Psoas muscle (tissue), 8 donors: ENCODE results near the gene NUDT4. TPM values are rescaled to one million over a fixed set of nuclear protein-coding genes. Genes with fewer than 3 reads are reported as not detected.
"Not testable (repeated sequence)": the region's sequence is repeated elsewhere in the genome, so short reads cannot be mapped to it uniquely, and the experiment has no call there.

Source experiments
- ATAC-seq, 4 donors: fragments of 200-7000 bp; cut with Tn5 transposase; one replicate each; pipeline ENCODE4 v1.9.1; 2020; ENCODE audit warnings: moderate library complexity in 3 of 4, mild to moderate bottlenecking in 2 of 4
- DNase-seq, 2 donors: peaks; one replicate each; pipeline ENCODE4 v3.0.0-alpha.2; 2020
- H3K27ac ChIP-seq: fragments of 200-600 bp; one replicate; pipeline ENCODE4 v1.8.0; 2022
- H3K27me3 ChIP-seq, 3 donors: fragments of 200-600 bp in 1 of 3; one replicate each; pipeline versions ENCODE4 v1.6.1 to v1.8.0; 2013 to 2022; ENCODE audit warnings: low read length in 2 of 3, mild to moderate bottlenecking in 2 of 3, moderate library complexity in 1 of 3; ENCODE audit not compliant: insufficient read depth in 3 of 3
- H3K36me3 ChIP-seq, 2 donors: fragments of 200-600 bp in 1 of 2; one replicate each; pipeline versions ENCODE4 v1.6.1 to v1.8.0; 2013 to 2022; ENCODE audit warnings: low read depth in 1 of 2, mild to moderate bottlenecking in 1 of 2, moderate library complexity in 1 of 2; ENCODE audit not compliant: insufficient read depth in 1 of 2
- H3K4me1 ChIP-seq: fragments of 200-600 bp; one replicate; pipeline ENCODE4 v1.8.0; 2022
- H3K4me3 ChIP-seq: fragments of 200-600 bp; one replicate; pipeline ENCODE4 v1.8.0; 2022; ENCODE audit warnings: mild to moderate bottlenecking
- H3K9me3 ChIP-seq: fragments of 200-600 bp; one replicate; pipeline ENCODE4 v1.8.0; 2022
- CTCF ChIP-seq: fragments of 200-600 bp; IDR thresholded peaks from one replicate; pipeline ENCODE4 v1.8.0; 2022; ENCODE audit warnings: antibody characterized with exemption
- WGBS, 3 donors: extraction: QIAGEN DNeasy Blood & Tissue Kit; methylation state at CpG; one replicate each; pipeline versions ENCODE4 v1.1.6 to v1.1.7; 2013; 5-methylcytosine and 5-hydroxymethylcytosine counted together
- intact Hi-C, 2 donors: fragments of 100-400 bp; cut with DNase I; formaldehyde crosslinking; loops; one replicate each; pipeline versions ENCODE4 v1.11.0 to v1.14.2; 2022
- polyA plus RNA-seq, 3 donors: library from polyadenylated mRNA; stranded (reverse); fragments of 200-250 nt; gene quantifications; one replicate each; pipeline ENCODE4 v1.2.3, GENCODE V29; 2013
- total RNA-seq, 4 donors: library from RNA; stranded (reverse); fragmentation: NEBNext Ultra II Directional in 2 of 4; extraction: Animal tissue kit (Norgen Biotek cat#: 25700) in 2 of 4; gene quantifications; one replicate each; pipeline versions ENCODE4 v1.2.1 to v1.2.4, GENCODE V29; 2021 to 2023
- donor health status: healthy with polysubstance abuse.
- donor health status: DM: no; HTN: no; CAD: no; lungs with moderate emphysema.
- donor health status: Bipolar disorder and iron deficiency.
- donor health status: healthy.
- donor health status: DM: yes; HTN: yes; CAD: no.
- donor health status: DM: no; HTN: no; CAD: no.
- donor health status: DM: no; HTN: no; CAD: no.
- donor health status: DM: yes; HTN: yes; CAD: no.

NUDT4 gene
- total and polyA plus RNA-seq, 7 donors, result 48.3 to 254 (median 187) TPM

- intact Hi-C loops, result loop anchor here in 1 of 2 donors (10.0 kb wide), 1 partner anchor 645 kb away; no protein-coding TSS in a partner anchor
- H3K4me3 ChIP-seq, result no peak overlapping the region
- peak overlapping the region; percentile 77 for H3K27ac ChIP-seq
- H3K4me1 ChIP-seq, result peaks cover 87% of the 10 kb centered on the region
- peak in 1 of 4 donors; percentile 40 for ATAC-seq
- no peaks in the 10 kb centered on the region for H3K36me3 ChIP-seq
- no peak for TF ChIP-seq CTCF
- 21 to 37% (median 23%) methylated on average over 1 of the region's 1 CpG for WGBS, 3 donors
- no peaks in the 10 kb centered on the region for H3K27me3 ChIP-seq
- no peak for DNase-seq
- no peaks in the 10 kb centered on the region for H3K9me3 ChIP-seq
These were observed 51.7 kb downstream of the NUDT4 start for GRCh38 chr12:93429448-93429847.

- peak overlapping the region; percentile 77 for H3K27ac ChIP-seq
- intact Hi-C loops, result loop anchor here in 1 of 2 donors (10.0 kb wide), 1 partner anchor 645 kb away; no protein-coding TSS in a partner anchor
- H3K9me3 ChIP-seq, result no peaks in the 10 kb centered on the region
- no peaks in the 10 kb centered on the region for H3K36me3 ChIP-seq
- peaks cover 83% of the 10 kb centered on the region for H3K4me1 ChIP-seq
- no peaks in the 10 kb centered on the region for H3K27me3 ChIP-seq
- ATAC-seq (no peak), DNase-seq (no peak)
- H3K4me3 ChIP-seq, result no peak overlapping the region
- TF ChIP-seq CTCF, result no peak
- WGBS, 3 donors, result 63 to 85% (median 75%) methylated on average over 1 of the region's 1 CpG
These were observed 52.1 kb downstream of the NUDT4 start for GRCh38 chr12:93429852-93430251.

DNA sequence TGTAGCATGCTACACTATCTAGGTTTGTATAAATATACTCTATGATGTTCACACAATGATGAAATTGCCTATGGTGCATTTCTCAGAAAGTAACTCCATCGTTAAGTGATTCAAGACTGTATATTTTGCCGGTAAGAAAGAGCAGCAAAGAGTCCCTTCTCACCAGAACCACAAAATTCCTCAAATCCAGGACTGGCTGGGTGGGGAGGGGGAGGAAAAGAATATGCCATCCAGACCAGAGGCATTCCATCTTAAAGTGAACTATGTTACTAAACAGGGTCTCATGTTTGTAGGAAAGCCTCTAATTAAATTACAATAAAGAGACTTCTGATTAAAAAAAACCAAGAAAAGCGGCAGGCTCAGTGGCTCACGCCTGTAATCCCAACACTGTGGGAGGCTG, 52.6 kb downstream of the NUDT4 start:
- Histone ChIP-seq H3K4me3 (no peak overlapping the region), H3K9me3 (no peaks in the 10 kb centered on the region), H3K4me1 (peaks cover 79% of the 10 kb centered on the region), H3K27ac (peak overlapping the region; percentile 77), H3K27me3 (no peaks in the 10 kb centered on the region), H3K36me3 (no peaks in the 10 kb centered on the region)
- TF ChIP-seq CTCF, result no peak
- WGBS, 3 donors, result 76 to 89% (median 77%) methylated on average over 4 of the region's 4 CpGs
- ATAC-seq (no peak), DNase-seq (no peak)
- intact Hi-C loops, result no loop called here

DNA sequence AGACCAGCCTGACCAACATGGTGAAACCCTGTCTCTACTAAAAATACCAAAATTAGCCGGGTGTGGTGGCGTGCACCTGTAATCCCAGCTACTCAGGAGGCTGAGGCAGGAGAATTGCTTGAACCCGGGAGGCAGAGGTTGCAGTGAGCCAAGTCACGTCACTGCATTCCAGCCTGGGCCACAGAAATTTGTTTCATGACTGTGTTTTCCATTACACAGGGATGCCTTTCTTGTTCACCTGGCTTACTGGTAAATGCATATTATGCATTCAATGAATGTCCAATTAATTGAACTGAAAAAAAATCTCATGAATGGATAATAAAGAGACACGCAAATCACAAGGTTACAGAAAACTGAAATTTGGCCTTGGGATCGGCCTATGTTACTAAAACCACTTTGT, 54.3 kb downstream of the NUDT4 start:
- DNase-seq, H3K4me3 ChIP-seq, ATAC-seq, H3K27me3 ChIP-seq, intact Hi-C loops, H3K9me3 ChIP-seq, H3K36me3 ChIP-seq: not testable (repeated sequence)
- H3K4me1 ChIP-seq, result peaks cover 71% of the 10 kb centered on the region
- 58 to 75% (median 60%) methylated on average over 6 of the region's 6 CpGs for WGBS, 3 donors
- peak overlapping the region; percentile 77 for H3K27ac ChIP-seq

DNA sequence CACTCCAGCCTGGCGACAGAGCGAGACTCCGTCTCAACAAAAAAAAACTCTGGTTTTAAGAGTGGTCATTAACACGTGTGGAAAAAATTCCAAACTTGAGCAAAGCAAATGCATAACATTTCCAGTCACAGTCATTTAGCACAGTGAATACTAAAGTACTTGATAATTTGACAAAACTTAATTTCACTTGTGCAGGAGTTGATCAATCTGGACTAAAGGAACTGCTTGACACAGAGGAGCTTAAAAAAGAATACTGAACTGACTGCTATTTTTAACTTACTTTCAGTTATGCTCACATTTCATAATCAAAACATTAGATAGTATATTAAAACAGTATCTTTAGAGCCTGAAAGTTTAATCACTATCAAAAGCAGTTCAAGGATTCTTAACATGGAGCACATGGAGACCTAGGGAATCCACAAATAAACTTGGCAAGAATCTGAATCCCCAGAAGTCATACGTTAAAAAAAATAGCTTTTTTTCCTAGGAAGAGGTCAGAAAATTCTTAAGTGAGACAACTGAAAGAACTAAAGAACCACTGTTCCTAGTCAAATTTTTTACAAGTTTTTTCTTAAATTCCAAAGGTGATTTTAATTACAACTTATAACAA, 56.6 kb downstream of the NUDT4 start:
- ATAC-seq (peak; percentile 50 to 85 (median 72)), DNase-seq (no peak)
- Histone ChIP-seq H3K36me3 (no peaks in the 10 kb centered on the region), H3K27ac (peak overlapping the region; percentile 85), H3K4me1 (peaks cover 73% of the 10 kb centered on the region), H3K4me3 (peak overlapping the region; percentile 52), H3K27me3 (no peaks in the 10 kb centered on the region), H3K9me3 (no peaks in the 10 kb centered on the region)
- no peak for TF ChIP-seq CTCF
- WGBS, 3 donors, result 15 to 39% (median 18%) methylated on average over 5 of the region's 5 CpGs
- intact Hi-C loops, result no loop called here
